Endothelial cell (in vitro differentiated cells): ENCODE results near the gene WDR41. TPM values are rescaled to one million over a fixed set of nuclear protein-coding genes. Genes with fewer than 3 reads are reported as not detected.
"Not testable (repeated sequence)": the region's sequence is repeated elsewhere in the genome, so short reads cannot be mapped to it uniquely, and the experiment has no call there.

Experiments
- DNase-seq: peaks from one replicate; pipeline ENCODE4 v3.0.0; 2021; ENCODE audit warnings: low spot score
- H3K27ac Mint-ChIP-seq: one replicate; pipeline ENCODE4 v1.8.0; 2021; ENCODE audit warnings: mixed read lengths, inconsistent platforms; ENCODE audit not compliant: unreplicated experiment
- H3K27me3 Mint-ChIP-seq: one replicate; pipeline ENCODE4 v1.8.0; 2021; ENCODE audit warnings: mild to moderate bottlenecking, moderate library complexity, mixed read lengths, inconsistent platforms; ENCODE audit not compliant: unreplicated experiment
- H3K36me3 Mint-ChIP-seq: one replicate; pipeline ENCODE4 v1.8.0; 2021; ENCODE audit warnings: mild to moderate bottlenecking, low read depth, mixed read lengths, inconsistent platforms; ENCODE audit not compliant: unreplicated experiment
- H3K4me1 Mint-ChIP-seq: one replicate; pipeline ENCODE4 v1.8.0; 2021; ENCODE audit warnings: mild to moderate bottlenecking, mixed read lengths, inconsistent platforms; ENCODE audit not compliant: unreplicated experiment
- H3K4me3 Mint-ChIP-seq: one replicate; pipeline ENCODE4 v1.8.0; 2021; ENCODE audit warnings: mild to moderate bottlenecking, mixed read lengths, inconsistent platforms; ENCODE audit not compliant: unreplicated experiment
- H3K9me3 Mint-ChIP-seq: one replicate; pipeline ENCODE4 v1.8.0; 2021; ENCODE audit warnings: mixed read lengths, inconsistent platforms; ENCODE audit not compliant: unreplicated experiment
- CTCF ChIP-seq: fragments of 200-600 bp; sonication (generic); IDR thresholded peaks from one replicate; pipeline ENCODE4 v1.5.0; 2021; ENCODE audit warnings: antibody characterized with exemption; ENCODE audit not compliant: unreplicated experiment
- long read RNA-seq: library from polyadenylated mRNA; unstranded; transcript quantifications from one replicate; pipeline ENCODE4 v2.0.0, GENCODE V29; 2020; ENCODE audit not compliant: unreplicated experiment
- total RNA-seq: library from RNA; stranded (reverse); fragmentation: NEBNext Ultra II Directional; extraction: Animal tissue kit (Norgen Biotek cat#: 25700); gene quantifications from one replicate; pipeline ENCODE4 v1.2.1, GENCODE V29; 2021; ENCODE audit not compliant: unreplicated experiment

Gene WDR41
- total RNA-seq = 47.4 TPM
- long read RNA-seq, transcript WDR41-201 (13 exons, 3,958 nt) = major isoform, 28 of 40 reads
- long read RNA-seq, partial matches to known transcripts = 2 of 40 reads
- long read RNA-seq, other reads (novel, unspliced or antisense) = 9 of 40 reads

GRCh38 chr5:77491783-77492652 lies at the start of gene WDR41:
Gene WDR41 (minus strand): TSS chr5:77492316. CDS start chr5:77492220, 96 bp downstream.
- no peaks in the 10 kb centered on the region for H3K27me3 Mint-ChIP-seq
- peak; percentile 92 for TF ChIP-seq CTCF
- peak within 1 kb of the TSS; percentile 95 for H3K4me3 Mint-ChIP-seq
- H3K36me3 Mint-ChIP-seq = no peaks in the 10 kb centered on the region
- H3K9me3 Mint-ChIP-seq = no peaks in the 10 kb centered on the region
- peaks cover 9% of the 10 kb centered on the region for H3K4me1 Mint-ChIP-seq
- peak within 1 kb of the TSS; percentile 80 for H3K27ac Mint-ChIP-seq
- peak; percentile 92 for DNase-seq

GRCh38 chr5:77531297-77531696 lies 39.2 kb upstream of the WDR41 start:
- H3K4me3 Mint-ChIP-seq = no peak overlapping the region
- no peak overlapping the region for H3K27ac Mint-ChIP-seq
- no peaks in the 10 kb centered on the region for H3K36me3 Mint-ChIP-seq
- H3K4me1 Mint-ChIP-seq = no peaks in the 10 kb centered on the region
- no peaks in the 10 kb centered on the region for H3K27me3 Mint-ChIP-seq
- no peaks in the 10 kb centered on the region for H3K9me3 Mint-ChIP-seq
- DNase-seq = no peak
- no peak for TF ChIP-seq CTCF

- no peaks in the 10 kb centered on the region for H3K9me3 Mint-ChIP-seq
- H3K27me3 Mint-ChIP-seq = no peaks in the 10 kb centered on the region
- DNase-seq = no peak
- H3K36me3 Mint-ChIP-seq = no peaks in the 10 kb centered on the region
- H3K4me1 Mint-ChIP-seq = no peaks in the 10 kb centered on the region
- no peak overlapping the region for H3K27ac Mint-ChIP-seq
- TF ChIP-seq CTCF = no peak
- no peak overlapping the region for H3K4me3 Mint-ChIP-seq
Observed at GRCh38 chr5:77518304-77518703, 26.2 kb upstream of the WDR41 start.

- no peaks in the 10 kb centered on the region for H3K36me3 Mint-ChIP-seq
- no peak for TF ChIP-seq CTCF
- no peak overlapping the region for H3K4me3 Mint-ChIP-seq
- H3K9me3 Mint-ChIP-seq = no peaks in the 10 kb centered on the region
- no peaks in the 10 kb centered on the region for H3K4me1 Mint-ChIP-seq
- no peak overlapping the region for H3K27ac Mint-ChIP-seq
- no peak for DNase-seq
- H3K27me3 Mint-ChIP-seq = no peaks in the 10 kb centered on the region
Observed at GRCh38 chr5:77514457-77514856, 22.3 kb upstream of the WDR41 start.

GRCh38 chr5:77513321-77513720 lies 21.2 kb upstream of the WDR41 start:
- H3K4me3 Mint-ChIP-seq = no peak overlapping the region
- no peaks in the 10 kb centered on the region for H3K36me3 Mint-ChIP-seq
- H3K4me1 Mint-ChIP-seq = no peaks in the 10 kb centered on the region

GRCh38 chr5:77501132-77501531 lies 9.0 kb upstream of the WDR41 start:
- H3K4me1 Mint-ChIP-seq, H3K36me3 Mint-ChIP-seq, H3K4me3 Mint-ChIP-seq, H3K27ac Mint-ChIP-seq, H3K27me3 Mint-ChIP-seq, H3K9me3 Mint-ChIP-seq, DNase-seq: not testable (repeated sequence)

More at GRCh38 chr5:77513321-77513720, 21.2 kb upstream of the WDR41 start:
- Mint-ChIP-seq H3K27me3 (no peaks in the 10 kb centered on the region), H3K27ac (no peak overlapping the region), H3K9me3 (no peaks in the 10 kb centered on the region)
- DNase-seq = no peak
- no peak for TF ChIP-seq CTCF
